Measurements from ENCODE around the gene NR4A1. TPM values are rescaled to one million over a fixed set of nuclear protein-coding genes. Genes with fewer than 3 reads are reported as not detected.
A peak's percentile ranks its signal among the peaks of the same experiment; 100 is the strongest.

Gene NR4A1
- total RNA-seq, 1 donor from 2014 or later, result 2.3 TPM

DNA sequence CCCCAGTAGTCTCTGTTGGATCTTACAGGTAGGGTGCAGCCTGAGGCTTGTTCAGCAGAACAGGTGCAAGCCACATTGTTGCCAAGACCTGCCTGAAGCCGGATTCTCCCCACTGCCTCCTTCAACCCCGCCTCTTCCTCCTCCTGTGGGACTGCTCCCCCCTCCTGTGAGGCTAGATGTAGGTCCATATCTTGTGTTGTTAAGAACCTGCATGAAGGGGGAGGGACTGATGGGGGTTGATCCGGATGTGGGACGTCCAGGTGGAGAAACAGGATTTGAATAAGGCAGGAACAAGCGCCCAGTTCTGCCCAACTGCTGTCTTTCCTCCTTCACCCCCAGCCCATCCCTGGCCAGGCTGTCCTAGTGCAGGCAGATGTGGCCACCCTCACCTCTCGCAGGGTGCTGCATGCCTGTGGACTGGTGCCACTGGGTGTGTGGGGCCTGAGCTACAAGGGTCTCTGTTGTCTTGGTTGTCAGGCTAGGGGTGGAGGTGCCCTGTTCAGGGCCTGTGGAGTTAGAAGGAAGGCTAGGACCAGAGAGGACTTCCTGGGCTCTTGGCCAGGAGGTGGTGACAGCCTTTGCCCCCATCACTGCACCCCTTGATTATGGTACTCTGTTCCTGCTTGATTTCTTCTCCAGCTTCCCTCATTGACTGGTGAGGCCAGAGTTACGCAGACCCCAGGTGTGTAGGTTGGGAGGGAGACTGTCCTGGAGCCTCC is 1.4 kb downstream of the NR4A1 start:
- Histone ChIP-seq H2AFZ (ENCODE audit: low read depth, low read length) (no peak overlapping the region), H3K27ac (ENCODE audit: low read depth, low read length) (no peak overlapping the region), H3K9me3 (ENCODE audit: insufficient read depth, low read depth, low read length) (no peaks in the 10 kb centered on the region), H3K79me2 (ENCODE audit: insufficient read depth, low read length) (no peaks in the 10 kb centered on the region), H3K4me1 (ENCODE audit: insufficient read depth, low read length) (peaks cover 14% of the 10 kb centered on the region), H3K27me3 (ENCODE audit: insufficient read depth, low read length) (no peaks in the 10 kb centered on the region), H3K4me3 (ENCODE audit: insufficient read depth, low read depth, low read length) (no peak overlapping the region), H3K9ac (ENCODE audit: low read length) (peak overlapping the region; percentile 92), H3K4me2 (ENCODE audit: low read length) (peak overlapping the region; percentile 96), H3K36me3 (ENCODE audit: insufficient read depth, low read length) (no peaks in the 10 kb centered on the region), H4K20me1 (ENCODE audit: insufficient read depth, low read length) (peaks cover 32% of the 10 kb centered on the region)
- no peak for TF ChIP-seq EZH2 (IDR thresholded peaks at IDR 0.05; ENCODE audit: insufficient read depth, low read length)
- TF ChIP-seq, protein P1, sequence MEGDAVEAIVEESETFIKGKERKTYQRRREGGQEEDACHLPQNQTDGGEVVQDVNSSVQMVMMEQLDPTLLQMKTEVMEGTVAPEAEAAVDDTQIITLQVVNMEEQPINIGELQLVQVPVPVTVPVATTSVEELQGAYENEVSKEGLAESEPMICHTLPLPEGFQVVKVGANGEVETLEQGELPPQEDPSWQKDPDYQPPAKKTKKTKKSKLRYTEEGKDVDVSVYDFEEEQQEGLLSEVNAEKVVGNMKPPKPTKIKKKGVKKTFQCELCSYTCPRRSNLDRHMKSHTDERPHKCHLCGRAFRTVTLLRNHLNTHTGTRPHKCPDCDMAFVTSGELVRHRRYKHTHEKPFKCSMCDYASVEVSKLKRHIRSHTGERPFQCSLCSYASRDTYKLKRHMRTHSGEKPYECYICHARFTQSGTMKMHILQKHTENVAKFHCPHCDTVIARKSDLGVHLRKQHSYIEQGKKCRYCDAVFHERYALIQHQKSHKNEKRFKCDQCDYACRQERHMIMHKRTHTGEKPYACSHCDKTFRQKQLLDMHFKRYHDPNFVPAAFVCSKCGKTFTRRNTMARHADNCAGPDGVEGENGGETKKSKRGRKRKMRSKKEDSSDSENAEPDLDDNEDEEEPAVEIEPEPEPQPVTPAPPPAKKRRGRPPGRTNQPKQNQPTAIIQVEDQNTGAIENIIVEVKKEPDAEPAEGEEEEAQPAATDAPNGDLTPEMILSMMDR (IDR thresholded peaks at IDR 0.05; ENCODE audit: insufficient read depth, low read depth, low read length), result no peak
- Mint-ChIP-seq H3K4me3 (ENCODE audit: unreplicated experiment) (no peak overlapping the region), H3K27ac (ENCODE audit: unreplicated experiment) (no peak overlapping the region), H3K36me3 (ENCODE audit: low read depth, unreplicated experiment) (no peaks in the 10 kb centered on the region), H3K9me3 (ENCODE audit: unreplicated experiment) (no peaks in the 10 kb centered on the region), H3K27me3 (ENCODE audit: low read depth, unreplicated experiment) (peaks cover 26% of the 10 kb centered on the region), H3K4me1 (ENCODE audit: low read depth, unreplicated experiment) (peaks cover 4% of the 10 kb centered on the region)
- DNase-seq (ENCODE audit: low read depth), result no peak
- FAIRE-seq, result no peak

DNA sequence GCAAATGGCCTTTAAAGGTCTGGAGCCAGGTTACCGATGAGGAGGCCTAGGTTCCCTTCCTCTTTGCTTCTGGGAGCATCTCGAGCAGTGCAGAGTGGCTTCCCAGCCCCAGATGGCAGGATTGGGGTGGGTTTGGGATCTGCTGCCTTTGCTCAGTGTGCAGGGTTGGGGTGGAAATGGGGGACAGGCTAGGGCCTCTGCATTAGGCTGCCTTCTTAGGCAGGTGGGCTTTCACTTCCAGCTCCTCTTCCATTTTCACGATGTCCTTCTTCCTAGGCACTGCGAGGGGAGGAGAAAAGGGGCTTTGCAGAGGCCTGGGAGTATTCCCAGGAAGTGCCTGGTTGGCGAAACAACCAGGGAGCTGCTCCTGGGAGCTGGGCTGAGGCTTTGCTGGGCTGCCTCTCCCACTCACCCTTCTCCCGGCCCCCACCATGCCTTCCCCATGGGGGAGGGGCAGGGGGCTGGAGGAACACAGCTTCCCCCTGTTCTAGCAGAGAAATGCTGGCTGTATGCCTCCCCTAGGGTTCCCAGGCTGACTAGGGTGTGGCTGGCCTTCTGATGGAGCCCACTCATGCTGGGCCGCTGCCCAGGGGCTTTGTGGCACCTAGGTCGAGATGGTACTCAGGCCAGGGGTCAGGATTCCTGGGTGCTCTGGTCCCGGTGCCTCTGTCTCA is 2.4 kb downstream of the NR4A1 start:
- H3K4me3 ChIP-seq (ENCODE audit: insufficient read depth, low read depth, low read length), result no peak overlapping the region
- Mint-ChIP-seq H3K9me3 (ENCODE audit: unreplicated experiment) (no peaks in the 10 kb centered on the region), H3K27me3 (ENCODE audit: low read depth, unreplicated experiment) (peaks cover 26% of the 10 kb centered on the region), H3K36me3 (ENCODE audit: low read depth, unreplicated experiment) (no peaks in the 10 kb centered on the region), H3K4me1 (ENCODE audit: low read depth, unreplicated experiment) (peaks cover 4% of the 10 kb centered on the region), H3K27ac (ENCODE audit: unreplicated experiment) (no peak overlapping the region), H3K4me3 (ENCODE audit: unreplicated experiment) (no peak overlapping the region)
- no peak overlapping the region for H3K9ac ChIP-seq (ENCODE audit: low read length)
- H3K27me3 ChIP-seq (ENCODE audit: insufficient read depth, low read length), result no peaks in the 10 kb centered on the region
- no peaks in the 10 kb centered on the region for H3K36me3 ChIP-seq (ENCODE audit: insufficient read depth, low read length)
- H3K27ac ChIP-seq (ENCODE audit: low read depth, low read length), result no peak overlapping the region
- no peak overlapping the region for H3K4me2 ChIP-seq (ENCODE audit: low read length)
- no peaks in the 10 kb centered on the region for H3K79me2 ChIP-seq (ENCODE audit: insufficient read depth, low read length)
- FAIRE-seq (no peak), DNase-seq (ENCODE audit: low read depth) (peak; percentile 23)
- peaks cover 14% of the 10 kb centered on the region for H3K4me1 ChIP-seq (ENCODE audit: insufficient read depth, low read length)
- H3K9me3 ChIP-seq (ENCODE audit: insufficient read depth, low read depth, low read length), result no peaks in the 10 kb centered on the region
- peaks cover 32% of the 10 kb centered on the region for H4K20me1 ChIP-seq (ENCODE audit: insufficient read depth, low read length)
- no peak for TF ChIP-seq EZH2 (IDR thresholded peaks at IDR 0.05; ENCODE audit: insufficient read depth, low read length)
- TF ChIP-seq, protein P1 (IDR thresholded peaks at IDR 0.05; ENCODE audit: insufficient read depth, low read depth, low read length), result no peak
- H2AFZ ChIP-seq (ENCODE audit: low read depth, low read length), result no peak overlapping the region

Data from astrocyte (in vitro differentiated cells and primary cell).